ENCODE data around the gene ARHGEF4. TPM values are rescaled to one million over a fixed set of nuclear protein-coding genes. Genes with fewer than 3 reads are reported as not detected.
"Not testable (repeated sequence)": the region's sequence is repeated elsewhere in the genome, so short reads cannot be mapped to it uniquely, and the experiment has no call there.

The ARHGEF4 gene
- polyA plus RNA-seq, 3 donors = 8.9 to 19.8 (median 13.3) TPM

- WGBS, 3 donors = 40 to 92% (median 81%) methylated on average over 1 of the region's 1 CpG
- no peak overlapping the region for H3K27ac ChIP-seq (ENCODE audit: low read depth, low read length)
Measured at GRCh38 chr2:130972410-130972809, 135.7 kb downstream of the ARHGEF4 start.

GRCh38 chr2:130975729-130976128 is 139.0 kb downstream of the ARHGEF4 start:
- 83 to 86% (median 84%) methylated on average over 9 to 11 of the region's 11 CpGs for WGBS, 3 donors
- H3K27ac ChIP-seq (ENCODE audit: low read depth, low read length) = no peak overlapping the region

- no peak overlapping the region for H3K27ac ChIP-seq (ENCODE audit: low read depth, low read length)
- WGBS, 3 donors = 89 to 96% (median 95%) methylated on average over 10 of the region's 10 CpGs
Measured at GRCh38 chr2:130976591-130977237, 140.0 kb downstream of the ARHGEF4 start.

- 95 to 97% (median 95%) methylated on average over 5 of the region's 5 CpGs for WGBS, 3 donors
- no peak overlapping the region for H3K27ac ChIP-seq (ENCODE audit: low read depth, low read length)
Measured at GRCh38 chr2:130977461-130978050, 140.8 kb downstream of the ARHGEF4 start.

- no peak overlapping the region for H3K27ac ChIP-seq (ENCODE audit: low read depth, low read length)
- WGBS, 3 donors = 87 to 90% (median 88%) methylated on average over 1 of the region's 1 CpG
Measured at GRCh38 chr2:130981667-130982066, 145.0 kb downstream of the ARHGEF4 start.

- H3K27ac ChIP-seq (ENCODE audit: low read depth, low read length) = no peak overlapping the region
- WGBS, 3 donors = 64 to 91% (median 73%) methylated on average over 4 of the region's 4 CpGs
Measured at GRCh38 chr2:130985206-130985780, 148.6 kb downstream of the ARHGEF4 start.

- no peak overlapping the region for H3K27ac ChIP-seq (ENCODE audit: low read depth, low read length)
- 86 to 94% (median 91%) methylated on average over 15 of the region's 15 CpGs for WGBS, 3 donors
Measured at GRCh38 chr2:130985831-130986649, 149.3 kb downstream of the ARHGEF4 start.

GRCh38 chr2:130986890-130987493 is 150.3 kb downstream of the ARHGEF4 start:
- WGBS, 3 donors = 80 to 92% (median 88%) methylated on average over 11 of the region's 11 CpGs
- H3K27ac ChIP-seq (ENCODE audit: low read depth, low read length) = no peak overlapping the region

- WGBS, 3 donors = 49 to 71% (median 60%) methylated on average over 15 of the region's 15 CpGs
- no peak overlapping the region for H3K27ac ChIP-seq (ENCODE audit: low read depth, low read length)
Measured at GRCh38 chr2:130987519-130988425, 151.1 kb downstream of the ARHGEF4 start.

- not testable (repeated sequence) for H3K27ac ChIP-seq (ENCODE audit: low read depth, low read length)
- 88 to 98% (median 97%) methylated on average over 14 to 32 of the region's 32 CpGs for WGBS, 3 donors
Measured at GRCh38 chr2:130991446-130991845, 154.7 kb downstream of the ARHGEF4 start.

- not testable (repeated sequence) for H3K27ac ChIP-seq (ENCODE audit: low read depth, low read length)
- 90 to 95% (median 94%) methylated on average over 10 of the region's 10 CpGs for WGBS, 3 donors
Measured at GRCh38 chr2:130992003-130992402, 155.3 kb downstream of the ARHGEF4 start.

GRCh38 chr2:130996691-130997090 is 160.0 kb downstream of the ARHGEF4 start:
- no peak overlapping the region for H3K27ac ChIP-seq (ENCODE audit: low read depth, low read length)
- 74 to 84% (median 75%) methylated on average over 3 of the region's 3 CpGs for whole genome bisulfite sequencing, 3 donors

- H3K27ac ChIP-seq (ENCODE audit: low read depth, low read length) = no peak overlapping the region
- 68 to 82% (median 72%) methylated on average over 5 of the region's 5 CpGs for WGBS, 3 donors
Measured at GRCh38 chr2:130997198-130997597, 160.5 kb downstream of the ARHGEF4 start.

GRCh38 chr2:130998561-130998960 is 161.8 kb downstream of the ARHGEF4 start:
- WGBS, 3 donors = 72 to 81% (median 79%) methylated on average over 6 of the region's 6 CpGs
- no peak overlapping the region for H3K27ac ChIP-seq (ENCODE audit: low read depth, low read length)

GRCh38 chr2:131004446-131005209 is 167.9 kb downstream of the ARHGEF4 start:
- no peak overlapping the region for H3K27ac ChIP-seq (ENCODE audit: low read depth, low read length)
- WGBS, 3 donors = 84 to 87% (median 84%) methylated on average over 11 of the region's 11 CpGs

GRCh38 chr2:131005216-131005935 is 168.7 kb downstream of the ARHGEF4 start:
- H3K27ac ChIP-seq (ENCODE audit: low read depth, low read length) = no peak overlapping the region
- 79 to 82% (median 81%) methylated on average over 16 of the region's 16 CpGs for WGBS, 3 donors
